Measurements from ENCODE around the gene CAMTA2.

DNA sequence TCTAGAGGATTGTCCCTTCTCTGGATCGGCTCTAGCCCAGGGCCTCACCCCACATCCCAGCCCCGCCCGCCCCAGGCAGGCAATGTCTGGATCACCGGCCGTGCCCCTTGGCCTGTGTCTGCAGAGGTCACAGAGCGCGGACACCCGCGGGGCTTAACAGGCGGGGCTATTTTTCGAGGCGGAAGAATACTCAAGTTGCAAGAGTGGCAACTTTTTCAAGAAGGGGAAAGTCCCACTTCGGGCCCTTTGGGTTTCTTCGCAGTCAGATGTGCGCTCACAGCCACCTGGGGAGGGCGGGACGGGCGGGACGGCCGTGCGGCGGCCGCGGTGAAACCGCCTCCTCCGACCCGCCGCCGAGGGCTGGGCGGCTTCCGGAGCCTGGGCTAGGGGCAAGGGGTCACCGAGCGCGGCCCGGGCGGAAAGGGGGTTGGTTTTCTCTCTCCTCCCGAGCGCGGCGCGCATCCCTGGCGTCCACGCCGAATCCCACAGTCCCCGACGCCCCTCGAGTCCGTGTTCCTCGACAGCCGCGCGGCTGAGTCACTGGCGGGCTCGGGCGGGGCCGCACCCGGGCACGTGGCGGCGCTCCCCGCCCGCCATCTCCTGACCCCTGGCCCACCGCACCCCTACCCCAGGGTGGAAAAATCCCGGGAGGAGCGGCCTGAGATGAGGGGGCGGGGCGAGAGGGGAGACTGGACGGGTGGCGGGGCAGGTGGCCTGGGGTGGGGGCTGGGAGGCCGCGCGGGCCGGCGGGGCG is 38.0 kb downstream of the CAMTA2 start:
- TF ChIP-seq, protein P1, sequence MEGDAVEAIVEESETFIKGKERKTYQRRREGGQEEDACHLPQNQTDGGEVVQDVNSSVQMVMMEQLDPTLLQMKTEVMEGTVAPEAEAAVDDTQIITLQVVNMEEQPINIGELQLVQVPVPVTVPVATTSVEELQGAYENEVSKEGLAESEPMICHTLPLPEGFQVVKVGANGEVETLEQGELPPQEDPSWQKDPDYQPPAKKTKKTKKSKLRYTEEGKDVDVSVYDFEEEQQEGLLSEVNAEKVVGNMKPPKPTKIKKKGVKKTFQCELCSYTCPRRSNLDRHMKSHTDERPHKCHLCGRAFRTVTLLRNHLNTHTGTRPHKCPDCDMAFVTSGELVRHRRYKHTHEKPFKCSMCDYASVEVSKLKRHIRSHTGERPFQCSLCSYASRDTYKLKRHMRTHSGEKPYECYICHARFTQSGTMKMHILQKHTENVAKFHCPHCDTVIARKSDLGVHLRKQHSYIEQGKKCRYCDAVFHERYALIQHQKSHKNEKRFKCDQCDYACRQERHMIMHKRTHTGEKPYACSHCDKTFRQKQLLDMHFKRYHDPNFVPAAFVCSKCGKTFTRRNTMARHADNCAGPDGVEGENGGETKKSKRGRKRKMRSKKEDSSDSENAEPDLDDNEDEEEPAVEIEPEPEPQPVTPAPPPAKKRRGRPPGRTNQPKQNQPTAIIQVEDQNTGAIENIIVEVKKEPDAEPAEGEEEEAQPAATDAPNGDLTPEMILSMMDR (IDR thresholded peaks at IDR 0.05; ENCODE audit: insufficient read depth, low read length), result no peak
- TF ChIP-seq, protein P2, sequence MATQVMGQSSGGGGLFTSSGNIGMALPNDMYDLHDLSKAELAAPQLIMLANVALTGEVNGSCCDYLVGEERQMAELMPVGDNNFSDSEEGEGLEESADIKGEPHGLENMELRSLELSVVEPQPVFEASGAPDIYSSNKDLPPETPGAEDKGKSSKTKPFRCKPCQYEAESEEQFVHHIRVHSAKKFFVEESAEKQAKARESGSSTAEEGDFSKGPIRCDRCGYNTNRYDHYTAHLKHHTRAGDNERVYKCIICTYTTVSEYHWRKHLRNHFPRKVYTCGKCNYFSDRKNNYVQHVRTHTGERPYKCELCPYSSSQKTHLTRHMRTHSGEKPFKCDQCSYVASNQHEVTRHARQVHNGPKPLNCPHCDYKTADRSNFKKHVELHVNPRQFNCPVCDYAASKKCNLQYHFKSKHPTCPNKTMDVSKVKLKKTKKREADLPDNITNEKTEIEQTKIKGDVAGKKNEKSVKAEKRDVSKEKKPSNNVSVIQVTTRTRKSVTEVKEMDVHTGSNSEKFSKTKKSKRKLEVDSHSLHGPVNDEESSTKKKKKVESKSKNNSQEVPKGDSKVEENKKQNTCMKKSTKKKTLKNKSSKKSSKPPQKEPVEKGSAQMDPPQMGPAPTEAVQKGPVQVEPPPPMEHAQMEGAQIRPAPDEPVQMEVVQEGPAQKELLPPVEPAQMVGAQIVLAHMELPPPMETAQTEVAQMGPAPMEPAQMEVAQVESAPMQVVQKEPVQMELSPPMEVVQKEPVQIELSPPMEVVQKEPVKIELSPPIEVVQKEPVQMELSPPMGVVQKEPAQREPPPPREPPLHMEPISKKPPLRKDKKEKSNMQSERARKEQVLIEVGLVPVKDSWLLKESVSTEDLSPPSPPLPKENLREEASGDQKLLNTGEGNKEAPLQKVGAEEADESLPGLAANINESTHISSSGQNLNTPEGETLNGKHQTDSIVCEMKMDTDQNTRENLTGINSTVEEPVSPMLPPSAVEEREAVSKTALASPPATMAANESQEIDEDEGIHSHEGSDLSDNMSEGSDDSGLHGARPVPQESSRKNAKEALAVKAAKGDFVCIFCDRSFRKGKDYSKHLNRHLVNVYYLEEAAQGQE (IDR thresholded peaks at IDR 0.05; ENCODE audit: insufficient replicate concordance, low read depth), result no peak
- TF ChIP-seq POLR2AphosphoS5 (IDR thresholded peaks at IDR 0.05; ENCODE audit: low read depth), result no peak; the same call in 1 of the 2 replicates

Measured in HL-60 (cell line).